ENCODE measurements around the gene FAM162A. TPM values are rescaled to one million over a fixed set of nuclear protein-coding genes. Genes with fewer than 3 reads are reported as not detected.

Gene FAM162A
- total and polyA plus RNA-seq, 7 donors, result 36.0 to 127 (median 66.5) TPM

DNA sequence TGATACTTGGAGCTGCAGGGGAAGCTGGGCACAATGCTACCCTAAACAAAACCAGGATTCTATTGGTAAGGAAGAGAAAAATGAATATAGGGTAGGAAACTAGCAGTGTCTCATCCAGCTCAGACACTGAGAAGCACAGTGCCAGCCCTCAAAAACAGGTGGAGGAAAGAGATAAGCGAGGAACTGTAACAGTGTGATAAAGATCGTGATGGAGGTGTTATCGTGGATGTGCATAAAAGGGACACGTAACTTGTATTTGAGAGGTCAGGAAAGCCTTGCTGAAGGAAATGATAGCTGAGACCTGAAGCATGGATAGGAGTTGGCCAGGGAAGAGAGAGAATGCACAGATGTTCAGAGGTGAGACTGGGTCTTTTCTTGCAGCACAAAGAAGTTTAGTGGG is 28.4 kb upstream of the FAM162A start:
- Histone ChIP-seq H3K4me1 (no peaks in the 10 kb centered on the region), H3K36me3 (ENCODE audit: insufficient read depth in 1 of 2, low read depth in 1 of 2) (peaks cover 0 to 33% of the 10 kb centered on the region in 2 donors), H3K4me3 (no peak overlapping the region), H3K9me3 (no peaks in the 10 kb centered on the region), H3K27me3 (ENCODE audit: insufficient read depth in 3 of 3, low read length in 2 of 3) (no peaks in the 10 kb centered on the region), H3K27ac (no peak overlapping the region)
- intact Hi-C loops (cut with DNase I), result loop anchor here in 1 of 2 donors (10.0 kb wide), 1 partner anchor 811 kb away; the partner anchor contains the start of gene POLQ
- ATAC-seq (no peak), DNase-seq (no peak)
- 74 to 85% (median 76%) methylated on average over 4 of the region's 4 CpGs for WGBS, 3 donors
- TF ChIP-seq, protein P1, sequence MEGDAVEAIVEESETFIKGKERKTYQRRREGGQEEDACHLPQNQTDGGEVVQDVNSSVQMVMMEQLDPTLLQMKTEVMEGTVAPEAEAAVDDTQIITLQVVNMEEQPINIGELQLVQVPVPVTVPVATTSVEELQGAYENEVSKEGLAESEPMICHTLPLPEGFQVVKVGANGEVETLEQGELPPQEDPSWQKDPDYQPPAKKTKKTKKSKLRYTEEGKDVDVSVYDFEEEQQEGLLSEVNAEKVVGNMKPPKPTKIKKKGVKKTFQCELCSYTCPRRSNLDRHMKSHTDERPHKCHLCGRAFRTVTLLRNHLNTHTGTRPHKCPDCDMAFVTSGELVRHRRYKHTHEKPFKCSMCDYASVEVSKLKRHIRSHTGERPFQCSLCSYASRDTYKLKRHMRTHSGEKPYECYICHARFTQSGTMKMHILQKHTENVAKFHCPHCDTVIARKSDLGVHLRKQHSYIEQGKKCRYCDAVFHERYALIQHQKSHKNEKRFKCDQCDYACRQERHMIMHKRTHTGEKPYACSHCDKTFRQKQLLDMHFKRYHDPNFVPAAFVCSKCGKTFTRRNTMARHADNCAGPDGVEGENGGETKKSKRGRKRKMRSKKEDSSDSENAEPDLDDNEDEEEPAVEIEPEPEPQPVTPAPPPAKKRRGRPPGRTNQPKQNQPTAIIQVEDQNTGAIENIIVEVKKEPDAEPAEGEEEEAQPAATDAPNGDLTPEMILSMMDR (IDR thresholded peaks at IDR 0.05), result no peak

GRCh38 chr3:122356402-122356801 is 27.6 kb upstream of the FAM162A start:
- DNase-seq (no peak), ATAC-seq (peak in 1 of 4 donors; percentile 60)
- peaks cover 0 to 41% of the 10 kb centered on the region in 2 donors for H3K36me3 ChIP-seq (ENCODE audit: insufficient read depth in 1 of 2, low read depth in 1 of 2)
- H3K4me3 ChIP-seq, result no peak overlapping the region
- intact Hi-C loops (cut with DNase I), result loop anchor here in 1 of 2 donors (10.0 kb wide), 1 partner anchor 812 kb away; the partner anchor contains the start of gene POLQ
- TF ChIP-seq, protein P1 (IDR thresholded peaks at IDR 0.05), result peak; percentile 22
- WGBS, 3 donors, result 36 to 78% (median 39%) methylated on average over 4 of the region's 4 CpGs
- no peaks in the 10 kb centered on the region for H3K27me3 ChIP-seq (ENCODE audit: insufficient read depth in 3 of 3, low read length in 2 of 3)
- no peaks in the 10 kb centered on the region for H3K4me1 ChIP-seq
- no peak overlapping the region for H3K27ac ChIP-seq
- no peaks in the 10 kb centered on the region for H3K9me3 ChIP-seq

DNA sequence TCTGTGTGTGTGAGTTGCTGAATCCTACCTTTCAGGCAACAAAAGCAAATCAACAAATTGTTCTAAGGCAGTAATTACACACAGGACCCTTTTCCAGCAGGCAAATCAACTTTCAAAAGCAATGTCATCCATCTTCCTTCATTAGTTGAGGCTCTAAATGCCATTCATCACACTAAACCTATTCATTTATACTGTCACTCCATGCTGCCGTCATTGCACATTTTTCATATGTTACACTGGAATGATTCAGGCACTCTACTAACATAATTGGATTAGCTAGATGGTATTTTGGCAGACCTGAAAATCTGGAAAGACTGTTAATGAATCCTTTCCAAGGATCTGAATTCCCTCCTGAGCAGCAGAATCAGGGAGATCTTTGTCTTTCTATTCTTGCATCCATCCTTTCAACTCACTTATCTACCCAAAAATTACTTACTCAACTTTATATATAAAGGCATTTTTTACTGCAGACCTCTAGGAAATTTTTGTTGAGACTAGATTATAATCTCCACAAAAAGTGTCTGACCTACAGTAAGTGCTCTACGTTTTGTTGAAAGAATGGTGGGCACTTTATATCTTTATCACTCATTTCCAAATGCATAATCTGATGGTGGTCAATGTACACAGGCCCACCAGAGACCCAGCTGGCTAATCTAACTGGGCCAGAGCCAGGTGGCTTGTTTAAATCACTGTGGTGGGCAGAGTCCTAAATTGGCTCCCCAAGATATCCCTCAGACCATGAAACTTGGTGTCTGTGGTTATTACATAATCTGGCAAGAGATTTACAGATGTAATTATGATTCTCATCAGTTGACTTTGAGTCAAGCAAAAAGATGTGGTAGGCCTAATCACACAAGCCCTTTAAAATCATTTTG is 25.9 kb upstream of the FAM162A start:
- TF ChIP-seq, protein P1 (IDR thresholded peaks at IDR 0.05), result no peak
- no peaks in the 10 kb centered on the region for H3K9me3 ChIP-seq
- no peak overlapping the region for H3K27ac ChIP-seq
- H3K4me3 ChIP-seq, result no peak overlapping the region
- intact Hi-C loops (cut with DNase I), result loop anchor here in 1 of 2 donors (10.0 kb wide), 1 partner anchor 813 kb away; the partner anchor contains the start of gene POLQ
- H3K27me3 ChIP-seq (ENCODE audit: insufficient read depth in 3 of 3, low read length in 2 of 3), result no peaks in the 10 kb centered on the region
- peaks cover 0 to 57% of the 10 kb centered on the region in 2 donors for H3K36me3 ChIP-seq (ENCODE audit: insufficient read depth in 1 of 2, low read depth in 1 of 2)
- no peaks in the 10 kb centered on the region for H3K4me1 ChIP-seq
- ATAC-seq (no peak), DNase-seq (no peak)
- 32 to 60% (median 39%) methylated on average over 2 of the region's 2 CpGs for WGBS, 3 donors

GRCh38 chr3:122358703-122359032 is 25.3 kb upstream of the FAM162A start:
- Histone ChIP-seq H3K4me1 (no peaks in the 10 kb centered on the region), H3K4me3 (no peak overlapping the region), H3K36me3 (ENCODE audit: insufficient read depth in 1 of 2, low read depth in 1 of 2) (peaks cover 4 to 63% of the 10 kb centered on the region in 2 donors), H3K27me3 (ENCODE audit: insufficient read depth in 3 of 3, low read length in 2 of 3) (no peaks in the 10 kb centered on the region), H3K9me3 (no peaks in the 10 kb centered on the region), H3K27ac (no peak overlapping the region)
- 48 to 63% (median 59%) methylated on average over 2 of the region's 2 CpGs for WGBS, 3 donors
- DNase-seq, result no peak
- TF ChIP-seq, protein P1 (IDR thresholded peaks at IDR 0.05), result no peak
- ATAC-seq, result no peak
- intact Hi-C loops (cut with DNase I), result loop anchor here in 1 of 2 donors (10.0 kb wide), 1 partner anchor 814 kb away; the partner anchor contains the start of gene POLQ

Measured in psoas muscle (tissue), 8 donors.